Liver (tissue), 9 donors: Measurements from ENCODE around the gene DCDC1. TPM values are rescaled to one million over a fixed set of nuclear protein-coding genes. Genes with fewer than 3 reads are reported as not detected.
A peak's percentile ranks its signal among the peaks of the same experiment; 100 is the strongest.

Source experiments
- DNase-seq: peaks from one replicate; pipeline ENCODE4 v3.0.0-alpha.2; 2017; ENCODE audit warnings: low spot score
- H3K27ac ChIP-seq, 2 donors: one replicate each; pipeline ENCODE4 v1.7.0; 2013; ENCODE audit warnings: inconsistent platforms in 2 of 2, low read length in 2 of 2, control low read depth in 1 of 2, low read depth in 1 of 2, mild to moderate bottlenecking in 1 of 2
- H3K27me3 ChIP-seq, 4 donors: one replicate each; pipeline versions ENCODE4 v1.6.1 to v1.7.0; 2013; ENCODE audit warnings: low read length in 3 of 4, inconsistent platforms in 1 of 4, mild to moderate bottlenecking in 1 of 4, moderate library complexity in 1 of 4; ENCODE audit not compliant: control insufficient read depth in 4 of 4, insufficient read depth in 4 of 4
- H3K36me3 ChIP-seq, 4 donors: one replicate each; pipeline versions ENCODE4 v1.6.1 to v1.7.0; 2013; ENCODE audit warnings: low read length in 3 of 4, mild to moderate bottlenecking in 3 of 4, low read depth in 1 of 4, moderate library complexity in 1 of 4; ENCODE audit not compliant: control insufficient read depth in 4 of 4, insufficient read depth in 3 of 4
- H3K4me1 ChIP-seq, 4 donors: one replicate each; pipeline versions ENCODE4 v1.6.1 to v1.7.0; 2013; ENCODE audit warnings: low read length in 3 of 4, mild to moderate bottlenecking in 3 of 4, moderate library complexity in 1 of 4; ENCODE audit not compliant: control insufficient read depth in 4 of 4, insufficient read depth in 4 of 4
- H3K4me3 ChIP-seq, 3 donors: one replicate each; pipeline versions ENCODE4 v1.6.1 to v1.7.0; 2013; ENCODE audit warnings: low read length in 3 of 3, control low read depth in 1 of 3, low read depth in 1 of 3, mild to moderate bottlenecking in 1 of 3
- H3K9ac ChIP-seq, 2 donors: one replicate each; pipeline ENCODE4 v1.7.0; 2013; ENCODE audit warnings: low read length in 2 of 2, mild to moderate bottlenecking in 2 of 2, moderate library complexity in 2 of 2, control low read depth in 1 of 2, low read depth in 1 of 2
- H3K9me3 ChIP-seq, 4 donors: one replicate each; pipeline versions ENCODE4 v1.6.1 to v1.7.0; 2013; ENCODE audit warnings: low read length in 3 of 4; ENCODE audit not compliant: control insufficient read depth in 4 of 4
- CTCF ChIP-seq: fragments of 150-350 bp; IDR thresholded peaks from 2 replicates; pipeline ENCODE4 v1.5.1; 2017; ENCODE audit warnings: improper control_type of control experiment, low read depth, low read length; ENCODE audit not compliant: missing input control
- EGR1 ChIP-seq, 2 donors: IDR thresholded peaks; 2 replicates each; pipeline ENCODE4 v1.6.1; 2016 to 2018; ENCODE audit warnings: antibody characterized with exemption in 2 of 2, low read depth in 2 of 2
- FOXA1 ChIP-seq: IDR thresholded peaks from 2 replicates; pipeline ENCODE4 v1.6.1; 2016; ENCODE audit warnings: antibody characterized with exemption
- FOXA2 ChIP-seq: IDR thresholded peaks from 2 replicates; pipeline ENCODE4 v1.6.1; 2016; ENCODE audit warnings: antibody characterized with exemption
- GABPA ChIP-seq, 2 donors: IDR thresholded peaks in 1 of 2; conservative IDR thresholded peaks in 1 of 2; 2 replicates each; pipeline ENCODE4 v1.6.1; 2016; ENCODE audit warnings: antibody characterized with exemption in 2 of 2, mild to moderate bottlenecking in 1 of 2, moderate library complexity in 1 of 2
- HNF4A ChIP-seq, 2 donors: conservative IDR thresholded peaks; 2 replicates each; pipeline ENCODE4 v1.6.1; 2016; ENCODE audit warnings: antibody characterized with exemption in 2 of 2, mild to moderate bottlenecking in 2 of 2
- HNF4G ChIP-seq: IDR thresholded peaks from 2 replicates; pipeline ENCODE4 v1.6.1; 2016; ENCODE audit warnings: antibody characterized with exemption
- JUND ChIP-seq, 2 donors: IDR thresholded peaks; 2 replicates each; pipeline ENCODE4 v1.6.1; 2016; ENCODE audit warnings: antibody characterized with exemption in 2 of 2
- NR2F2 ChIP-seq: IDR thresholded peaks from 2 replicates; pipeline ENCODE4 v1.6.1; 2016; ENCODE audit warnings: antibody characterized with exemption
- RAD21 ChIP-seq, 2 donors: IDR thresholded peaks; 2 replicates each; pipeline ENCODE4 v1.6.1; 2016; ENCODE audit warnings: antibody characterized with exemption in 2 of 2, mild to moderate bottlenecking in 2 of 2
- RXRA ChIP-seq, 2 donors: IDR thresholded peaks; 2 replicates each; pipeline ENCODE4 v1.6.1; 2017 to 2018; ENCODE audit warnings: antibody characterized with exemption in 2 of 2, mild to moderate bottlenecking in 1 of 2
- SP1 ChIP-seq: IDR thresholded peaks from 2 replicates; pipeline ENCODE4 v1.6.1; 2018; ENCODE audit warnings: antibody characterized with exemption, mild to moderate bottlenecking
- TAF1 ChIP-seq: conservative IDR thresholded peaks from 2 replicates; pipeline ENCODE4 v1.6.1; 2016; ENCODE audit warnings: antibody characterized with exemption, mild to moderate bottlenecking
- YY1 ChIP-seq: IDR thresholded peaks from 2 replicates; pipeline ENCODE4 v1.6.1; 2016; ENCODE audit warnings: antibody characterized with exemption, mild to moderate bottlenecking
- ZBTB33 ChIP-seq: IDR thresholded peaks from 2 replicates; pipeline ENCODE4 v1.6.1; 2016; ENCODE audit warnings: antibody characterized with exemption
- WGBS: extraction: QIAGEN DNeasy Blood & Tissue Kit; methylation state at CpG from one replicate; pipeline ENCODE4 v1.1.7; 2013; 5-methylcytosine and 5-hydroxymethylcytosine counted together
- polyA plus RNA-seq, 2 donors: library from polyadenylated mRNA; stranded (reverse) in 1 of 2; unstranded in 1 of 2; fragments of 200-250 nt in 1 of 2; fragments of >200 nt in 1 of 2; fragmentation: Nextera tagmentation in 1 of 2; extraction: Ambion mirVana in 1 of 2; gene quantifications; one replicate each; pipeline versions ENCODE4 v1.2.1 to v1.2.3, GENCODE V29; 2013 to 2015
- total RNA-seq, 2 donors: library from RNA; depleted of rRNA; stranded (reverse); fragments of >200 nt; gene quantifications; one replicate each; pipeline ENCODE4 v1.2.3, GENCODE V29; 2014
- TF ChIP-seq, protein P1 (sequence below): IDR thresholded peaks from 2 replicates; pipeline ENCODE4 v1.6.1; 2016; ENCODE audit warnings: antibody characterized with exemption
- TF ChIP-seq, protein P2 (sequence below): IDR thresholded peaks from 2 replicates; pipeline ENCODE4 v1.6.1; 2016; ENCODE audit warnings: antibody characterized with exemption
- TF ChIP-seq, protein P3 (sequence below): IDR thresholded peaks from 2 replicates; pipeline ENCODE4 v1.6.1; 2016; ENCODE audit warnings: antibody characterized with exemption, mild to moderate bottlenecking
- donor health status: healthy.
- donor health status: healthy.
- donor health status: healthy.
- donor health status: healthy.
- donor health status: healthy.

DCDC1 gene
- total and polyA plus RNA-seq, 4 donors = 0.38 to 3.5 (median 2.0) TPM

DNA sequence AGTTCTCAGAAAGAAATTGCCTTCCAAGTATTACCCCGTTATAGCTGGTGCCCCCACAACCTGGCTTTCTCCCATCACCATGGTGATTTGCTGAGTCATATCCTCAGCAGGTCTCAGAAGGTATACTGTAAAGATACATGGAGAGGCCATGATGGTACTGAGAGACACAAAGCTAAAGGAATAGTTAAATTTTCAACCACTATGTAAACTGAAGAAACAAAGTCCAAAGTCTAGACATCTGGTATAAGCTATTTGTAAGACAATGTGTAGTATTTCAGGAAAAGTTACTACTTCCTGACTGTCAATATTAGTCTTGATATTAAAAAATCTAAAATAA is 377.1 kb downstream of the DCDC1 start:
- no peaks in the 10 kb centered on the region for H3K27me3 ChIP-seq
- H3K36me3 ChIP-seq = no peaks in the 10 kb centered on the region
- H3K9ac ChIP-seq = peak overlapping the region in 1 of 2 donors; percentile 4
- TF ChIP-seq CTCF = no peak
- no peak for TF ChIP-seq NR2F2
- peak; percentile 63 for TF ChIP-seq SP1
- TF ChIP-seq, protein P1, sequence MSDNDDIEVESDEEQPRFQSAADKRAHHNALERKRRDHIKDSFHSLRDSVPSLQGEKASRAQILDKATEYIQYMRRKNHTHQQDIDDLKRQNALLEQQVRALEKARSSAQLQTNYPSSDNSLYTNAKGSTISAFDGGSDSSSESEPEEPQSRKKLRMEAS = no peak
- TF ChIP-seq YY1 = peak; percentile 88
- TF ChIP-seq, protein P2, sequence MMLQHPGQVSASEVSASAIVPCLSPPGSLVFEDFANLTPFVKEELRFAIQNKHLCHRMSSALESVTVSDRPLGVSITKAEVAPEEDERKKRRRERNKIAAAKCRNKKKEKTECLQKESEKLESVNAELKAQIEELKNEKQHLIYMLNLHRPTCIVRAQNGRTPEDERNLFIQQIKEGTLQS = no peak
- peak; percentile 51 for TF ChIP-seq HNF4G
- TF ChIP-seq HNF4A (conservative IDR thresholded peaks at IDR 0.05) = peak; percentile 82 to 85
- TF ChIP-seq RAD21 (IDR thresholded peaks at IDR 0.05) = no peak
- TF ChIP-seq FOXA2 = peak; percentile 13
- TF ChIP-seq TAF1 = no peak
- no peak for TF ChIP-seq ZBTB33
- TF ChIP-seq RXRA (IDR thresholded peaks at IDR 0.05) = no peak
- no peak for TF ChIP-seq JUND (IDR thresholded peaks at IDR 0.05)
- no peak for TF ChIP-seq GABPA (IDR thresholded peaks at IDR 0.05 in 1 of 2, conservative IDR thresholded peaks at IDR 0.05 in 1 of 2)
- TF ChIP-seq, protein P3, sequence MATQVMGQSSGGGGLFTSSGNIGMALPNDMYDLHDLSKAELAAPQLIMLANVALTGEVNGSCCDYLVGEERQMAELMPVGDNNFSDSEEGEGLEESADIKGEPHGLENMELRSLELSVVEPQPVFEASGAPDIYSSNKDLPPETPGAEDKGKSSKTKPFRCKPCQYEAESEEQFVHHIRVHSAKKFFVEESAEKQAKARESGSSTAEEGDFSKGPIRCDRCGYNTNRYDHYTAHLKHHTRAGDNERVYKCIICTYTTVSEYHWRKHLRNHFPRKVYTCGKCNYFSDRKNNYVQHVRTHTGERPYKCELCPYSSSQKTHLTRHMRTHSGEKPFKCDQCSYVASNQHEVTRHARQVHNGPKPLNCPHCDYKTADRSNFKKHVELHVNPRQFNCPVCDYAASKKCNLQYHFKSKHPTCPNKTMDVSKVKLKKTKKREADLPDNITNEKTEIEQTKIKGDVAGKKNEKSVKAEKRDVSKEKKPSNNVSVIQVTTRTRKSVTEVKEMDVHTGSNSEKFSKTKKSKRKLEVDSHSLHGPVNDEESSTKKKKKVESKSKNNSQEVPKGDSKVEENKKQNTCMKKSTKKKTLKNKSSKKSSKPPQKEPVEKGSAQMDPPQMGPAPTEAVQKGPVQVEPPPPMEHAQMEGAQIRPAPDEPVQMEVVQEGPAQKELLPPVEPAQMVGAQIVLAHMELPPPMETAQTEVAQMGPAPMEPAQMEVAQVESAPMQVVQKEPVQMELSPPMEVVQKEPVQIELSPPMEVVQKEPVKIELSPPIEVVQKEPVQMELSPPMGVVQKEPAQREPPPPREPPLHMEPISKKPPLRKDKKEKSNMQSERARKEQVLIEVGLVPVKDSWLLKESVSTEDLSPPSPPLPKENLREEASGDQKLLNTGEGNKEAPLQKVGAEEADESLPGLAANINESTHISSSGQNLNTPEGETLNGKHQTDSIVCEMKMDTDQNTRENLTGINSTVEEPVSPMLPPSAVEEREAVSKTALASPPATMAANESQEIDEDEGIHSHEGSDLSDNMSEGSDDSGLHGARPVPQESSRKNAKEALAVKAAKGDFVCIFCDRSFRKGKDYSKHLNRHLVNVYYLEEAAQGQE = peak; percentile 54
- no peak for TF ChIP-seq FOXA1
- no peak for TF ChIP-seq EGR1 (IDR thresholded peaks at IDR 0.05; ENCODE audit: low read depth in 2 of 2)
- peaks cover 0 to 13% (median 7%) of the 10 kb centered on the region in 4 donors for H3K4me1 ChIP-seq
- peak overlapping the region; percentile 44 to 55 (median 45) for H3K4me3 ChIP-seq
- no peak for DNase-seq
- peak overlapping the region; percentile 74 to 84 for H3K27ac ChIP-seq
- WGBS = 7% methylated on average over 1 of the region's 1 CpG
- H3K9me3 ChIP-seq = no peaks in the 10 kb centered on the region
